ENCODE measurements around the gene APMAP.

DNA sequence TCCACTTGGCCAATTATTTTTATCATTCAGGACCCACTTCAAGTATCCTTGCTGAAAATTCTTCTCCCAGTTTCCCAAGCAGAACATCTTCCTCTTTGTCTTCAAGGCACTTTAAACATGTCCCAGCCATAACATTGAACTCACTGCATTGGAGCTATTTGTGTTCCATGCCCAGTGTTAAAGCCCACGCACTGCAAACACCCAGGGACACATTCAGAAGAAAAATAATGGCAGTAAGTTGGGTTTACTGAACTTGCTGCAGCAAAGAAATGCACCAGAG lies 1.6 kb upstream of the APMAP start:
- TF ChIP-seq, protein P1, sequence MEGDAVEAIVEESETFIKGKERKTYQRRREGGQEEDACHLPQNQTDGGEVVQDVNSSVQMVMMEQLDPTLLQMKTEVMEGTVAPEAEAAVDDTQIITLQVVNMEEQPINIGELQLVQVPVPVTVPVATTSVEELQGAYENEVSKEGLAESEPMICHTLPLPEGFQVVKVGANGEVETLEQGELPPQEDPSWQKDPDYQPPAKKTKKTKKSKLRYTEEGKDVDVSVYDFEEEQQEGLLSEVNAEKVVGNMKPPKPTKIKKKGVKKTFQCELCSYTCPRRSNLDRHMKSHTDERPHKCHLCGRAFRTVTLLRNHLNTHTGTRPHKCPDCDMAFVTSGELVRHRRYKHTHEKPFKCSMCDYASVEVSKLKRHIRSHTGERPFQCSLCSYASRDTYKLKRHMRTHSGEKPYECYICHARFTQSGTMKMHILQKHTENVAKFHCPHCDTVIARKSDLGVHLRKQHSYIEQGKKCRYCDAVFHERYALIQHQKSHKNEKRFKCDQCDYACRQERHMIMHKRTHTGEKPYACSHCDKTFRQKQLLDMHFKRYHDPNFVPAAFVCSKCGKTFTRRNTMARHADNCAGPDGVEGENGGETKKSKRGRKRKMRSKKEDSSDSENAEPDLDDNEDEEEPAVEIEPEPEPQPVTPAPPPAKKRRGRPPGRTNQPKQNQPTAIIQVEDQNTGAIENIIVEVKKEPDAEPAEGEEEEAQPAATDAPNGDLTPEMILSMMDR (IDR thresholded peaks at IDR 0.05), result no peak
- no peak for TF ChIP-seq POLR2A (IDR thresholded peaks at IDR 0.05)

Measured in uterus (tissue), 2 donors.